H1 (cell line): Measurements from ENCODE around the gene DHRS1. TPM values are rescaled to one million over a fixed set of nuclear protein-coding genes. Genes with fewer than 3 reads are reported as not detected.

ENCODE experiments used
- CTCF ChIA-PET: fragments of 300-600 bp; sonication (Branson Sonifier 250); formaldehyde crosslinking; loops from one replicate; lab custom pipeline; 2021; ENCODE audit not compliant: partially characterized antibody; lab: Charles Lee
- POLR2A ChIA-PET: fragments of 300-600 bp; sonication (Branson Sonifier 250); formaldehyde crosslinking; loops from one replicate; lab custom pipeline; 2021; ENCODE audit warnings: inconsistent platforms; ENCODE audit not compliant: partially characterized antibody; lab: Charles Lee
- DNase-seq, 2 experiments: peaks; one replicate each; pipeline versions ENCODE4 v3.0.0 to v3.0.0-alpha.2; 2010 to 2022; ENCODE audit warnings: low spot score in 2 of 2, low read depth in 1 of 2, mixed read lengths in 1 of 2
- FAIRE-seq: peaks from 2 replicates; lab custom pipeline; 2011; peaks lifted over from hg19 to GRCh38; lab: Jason Lieb, UNC
- H2AFZ ChIP-seq: 2 replicates; pipeline ENCODE4 v1.8.1; 2012; ENCODE audit warnings: low read length, inconsistent platforms
- H2AK5ac ChIP-seq: 2 replicates; pipeline ENCODE4 v1.6.1; 2013; ENCODE audit warnings: low read depth, low read length
- H2BK120ac ChIP-seq: replicated peaks from 2 replicates; pipeline ENCODE3; 2013; ENCODE audit warnings: low read depth, low read length, inconsistent platforms
- H2BK12ac ChIP-seq: 2 replicates; pipeline ENCODE4 v1.6.1; 2013; ENCODE audit warnings: low read depth, low read length
- H2BK15ac ChIP-seq: 2 replicates; pipeline ENCODE4 v1.6.1; 2013; ENCODE audit warnings: low read length
- H2BK20ac ChIP-seq: 2 replicates; pipeline ENCODE4 v1.6.1; 2013; ENCODE audit warnings: low read length
- H2BK5ac ChIP-seq: 2 replicates; pipeline ENCODE4 v1.6.1; 2013; ENCODE audit warnings: low read depth, low read length
- H3K14ac ChIP-seq: 2 replicates; pipeline ENCODE4 v1.6.1; 2013; ENCODE audit warnings: inconsistent platforms; ENCODE audit not compliant: insufficient read length
- H3K18ac ChIP-seq: 2 replicates; pipeline ENCODE4 v1.6.1; 2013; ENCODE audit warnings: low read length; ENCODE audit errors: extremely low read depth
- H3K23ac ChIP-seq: 2 replicates; pipeline ENCODE4 v1.6.1; 2013; ENCODE audit warnings: inconsistent platforms; ENCODE audit not compliant: insufficient read length
- H3K23me2 ChIP-seq: 2 replicates; pipeline ENCODE4 v1.6.1; 2013; ENCODE audit warnings: low read depth, low read length
- H3K27ac ChIP-seq: 2 replicates; pipeline ENCODE4 v1.6.1; 2011; ENCODE audit warnings: low read depth, low read length, inconsistent platforms
- H3K27me3 ChIP-seq, 4 experiments: replicated peaks in 1 of 4; 1 replicate in 1 of 4; 2 replicates in 3 of 4; pipeline versions ENCODE4 v1.6.1 to v1.8.1; 2011 to 2013; ENCODE audit warnings: low read length in 3 of 4, mild to moderate bottlenecking in 3 of 4, inconsistent platforms in 2 of 4, mixed read lengths in 2 of 4, moderate library complexity in 1 of 4; ENCODE audit not compliant: control insufficient read depth in 3 of 4, insufficient read depth in 3 of 4; ENCODE audit errors: extremely low read depth in 1 of 4
- H3K36me3 ChIP-seq, 4 experiments: 2 replicates each; pipeline versions ENCODE4 v1.6.1 to v1.8.1; 2011 to 2013; ENCODE audit warnings: mild to moderate bottlenecking in 4 of 4, low read length in 3 of 4, moderate library complexity in 2 of 4, control low read depth in 1 of 4, inconsistent platforms in 1 of 4; ENCODE audit not compliant: insufficient read depth in 4 of 4, control insufficient read depth in 2 of 4
- H3K4ac ChIP-seq: replicated peaks from 2 replicates; pipeline ENCODE3; 2013; ENCODE audit warnings: low read length, low read depth, mixed read lengths, inconsistent platforms; ENCODE audit not compliant: insufficient read length
- H3K4me1 ChIP-seq, 4 experiments: replicated peaks in 1 of 4; 1 replicate in 1 of 4; 2 replicates in 3 of 4; pipeline versions ENCODE4 v1.6.1 to v1.8.1; 2011 to 2013; ENCODE audit warnings: low read length in 3 of 4, inconsistent platforms in 2 of 4, mixed read lengths in 1 of 4; ENCODE audit not compliant: insufficient read depth in 4 of 4, control insufficient read depth in 3 of 4
- H3K4me2 ChIP-seq, 2 experiments: 2 replicates each; pipeline versions ENCODE4 v1.6.1 to v1.8.1; 2011 to 2013; ENCODE audit warnings: low read depth in 2 of 2, low read length in 2 of 2, control low read depth in 1 of 2, inconsistent platforms in 1 of 2, mild to moderate bottlenecking in 1 of 2; ENCODE audit not compliant: insufficient read depth in 1 of 2
- H3K4me3 ChIP-seq, 4 experiments: fragments of 200-600, 300-600 bp in 1 of 4; sonication (generic), shearing (Covaris generic), sonication (Bioruptor Twin) in 1 of 4; 2 replicates each; pipeline versions ENCODE4 v1.5.1 to v1.8.1; 2011 to 2016; ENCODE audit warnings: low read length in 4 of 4, low read depth in 3 of 4, control low read depth in 2 of 4, inconsistent platforms in 2 of 4, mild to moderate bottlenecking in 2 of 4, mixed read lengths in 1 of 4, moderate library complexity in 1 of 4; ENCODE audit not compliant: insufficient read depth in 2 of 4; ENCODE audit errors: extremely low read depth in 1 of 4
- H3K56ac ChIP-seq: replicated peaks from 2 replicates; pipeline ENCODE3; 2013; ENCODE audit warnings: low read depth, mild to moderate bottlenecking, mixed read lengths, low read length, inconsistent platforms; ENCODE audit not compliant: insufficient read length
- H3K79me1 ChIP-seq: 2 replicates; pipeline ENCODE4 v1.6.1; 2013; ENCODE audit warnings: low read depth, low read length, control low read depth
- H3K79me2 ChIP-seq, 2 experiments: 2 replicates each; pipeline versions ENCODE4 v1.6.1 to v1.8.1; 2012 to 2013; ENCODE audit warnings: low read length in 2 of 2, mild to moderate bottlenecking in 2 of 2, inconsistent platforms in 1 of 2; ENCODE audit not compliant: insufficient read depth in 2 of 2, control insufficient read depth in 1 of 2
- H3K9ac ChIP-seq, 4 experiments: replicated peaks in 1 of 4; 1 replicate in 1 of 4; 2 replicates in 3 of 4; pipeline versions ENCODE4 v1.6.1 to v1.8.1; 2011 to 2013; ENCODE audit warnings: low read depth in 3 of 4, low read length in 3 of 4, control low read depth in 2 of 4, mild to moderate bottlenecking in 2 of 4, moderate library complexity in 2 of 4, inconsistent platforms in 1 of 4; ENCODE audit errors: extremely low read depth in 1 of 4
- H3K9me3 ChIP-seq, 2 experiments: 2 replicates each; pipeline versions ENCODE4 v1.6.1 to v1.8.1; 2012 to 2013; ENCODE audit warnings: mild to moderate bottlenecking in 2 of 2, moderate library complexity in 2 of 2, control low read depth in 1 of 2, inconsistent platforms in 1 of 2, low read depth in 1 of 2, low read length in 1 of 2, mixed read lengths in 1 of 2; ENCODE audit not compliant: insufficient read depth in 2 of 2
- H4K20me1 ChIP-seq, 2 experiments: replicated peaks in 1 of 2; 2 replicates each; pipeline versions ENCODE3 to v1.8.1; 2011 to 2013; ENCODE audit warnings: inconsistent platforms in 2 of 2, low read length in 2 of 2, mild to moderate bottlenecking in 1 of 2; ENCODE audit not compliant: insufficient read depth in 2 of 2, control insufficient read depth in 1 of 2
- H4K5ac ChIP-seq: 2 replicates; pipeline ENCODE4 v1.6.1; 2013; ENCODE audit warnings: low read length, low read depth, mixed read lengths, inconsistent platforms; ENCODE audit not compliant: insufficient read length
- H4K8ac ChIP-seq: 2 replicates; pipeline ENCODE4 v1.8.0; 2013; ENCODE audit warnings: mild to moderate bottlenecking, moderate library complexity, low read length, inconsistent platforms; ENCODE audit not compliant: insufficient read depth; ENCODE audit errors: extremely low read depth
- H4K91ac ChIP-seq: replicated peaks from 2 replicates; pipeline ENCODE3; 2013; ENCODE audit warnings: low read length, mixed read lengths, inconsistent platforms; ENCODE audit not compliant: insufficient read length
- ASH2L ChIP-seq: fragments of 200-600, 300-600 bp; sonication (generic); IDR thresholded peaks from one replicate; pipeline ENCODE4 v1.7.1; 2017; ENCODE audit warnings: low read length
- CBX8 ChIP-seq: fragments of 300-800, 300-1000 bp; sonication (generic); IDR thresholded peaks from 2 replicates; pipeline ENCODE4 v1.7.1; 2016; ENCODE audit warnings: low read depth, low read length, borderline replicate concordance
- HDAC6 ChIP-seq: IDR thresholded peaks from one replicate; pipeline ENCODE4 v1.7.1; 2012; ENCODE audit warnings: low read depth, mild to moderate bottlenecking, inconsistent platforms, low read length, moderate library complexity
- JUND ChIP-seq: IDR thresholded peaks from 2 replicates; pipeline ENCODE4 v1.6.1; 2011; ENCODE audit warnings: mild to moderate bottlenecking, improper control_type of control experiment, low read length
- RNF2 ChIP-seq: fragments of 200-900, 300-1000 bp; sonication (generic); IDR thresholded peaks from 2 replicates; pipeline ENCODE4 v1.7.1; 2016; ENCODE audit warnings: borderline replicate concordance, low read depth, mild to moderate bottlenecking, antibody characterized with exemption, low read length; ENCODE audit not compliant: poor library complexity, severe bottlenecking; ENCODE audit errors: missing control alignments
- RXRA ChIP-seq: IDR thresholded peaks from 2 replicates; pipeline ENCODE4 v1.6.1; 2011; ENCODE audit warnings: low read depth, mild to moderate bottlenecking, low read length, moderate library complexity; ENCODE audit not compliant: insufficient read depth
- SP2 ChIP-seq: IDR thresholded peaks from 2 replicates; pipeline ENCODE4 v1.6.1; 2012; ENCODE audit warnings: mild to moderate bottlenecking, low read length, inconsistent platforms
- SP4 ChIP-seq: IDR thresholded peaks from 2 replicates; pipeline ENCODE4 v1.6.1; 2012; ENCODE audit warnings: low read length, inconsistent platforms
- USF2 ChIP-seq: IDR thresholded peaks from 2 replicates; pipeline ENCODE4 v1.6.1; 2011; ENCODE audit warnings: low read length, improper control_type of control experiment
- WGBS, 2 experiments: shearing (Covaris generic) in 1 of 2; methylation state at CpG; one replicate each; pipeline versions ENCODE4 v1.1.6 to v1.1.7; 2013 to 2015; ENCODE audit warnings: low lambda C conversion rate in 2 of 2, mixed read lengths in 2 of 2, inconsistent platforms in 1 of 2, low coverage in 1 of 2, missing lambda C conversion rate in 1 of 2; ENCODE audit not compliant: insufficient replicate concordance in 2 of 2, insufficient coverage in 1 of 2, insufficient read length in 1 of 2; ENCODE audit errors: extremely low coverage in 1 of 2, missing lambda C conversion rate in 1 of 2; 5-methylcytosine and 5-hydroxymethylcytosine counted together
- polyA plus RNA-seq, 7 experiments: library from polyadenylated mRNA; depleted of rRNA in 3 of 7; stranded (reverse) in 5 of 7; unstranded in 2 of 7; fragments of >200 nt in 5 of 7; fragments of 200-250 nt in 2 of 7; gene quantifications; 1 replicate in 5 of 7; 2 replicates in 1 of 7; 4 replicates in 1 of 7; pipeline versions ENCODE4 v1.2.1 to v1.2.3, GENCODE V29; 2011 to 2013; ENCODE audit warnings: missing spikeins in 2 of 7, mixed read lengths in 2 of 7
- total RNA-seq: library from RNA; stranded (reverse); fragmentation: NEBNext Ultra II Directional; extraction: Animal tissue kit (Norgen Biotek cat#: 25700); gene quantifications from 2 replicates; pipeline ENCODE4 v1.2.1, GENCODE V29; 2021

Gene DHRS1
- total and polyA plus RNA-seq, 2 of the 8 experiments (the other 6 are each of a cell fraction or from before 2014, with no cell fraction given): 8.8 to 31.7 TPM

GRCh38 chr14:24254630-24255392 is 44.8 kb downstream of the DHRS1 start:
- H3K27ac ChIP-seq: no peak overlapping the region
- H3K9me3 ChIP-seq: no peaks in the 10 kb centered on the region
- no peak overlapping the region for H3K18ac ChIP-seq
- no peaks in the 10 kb centered on the region for H3K36me3 ChIP-seq
- H3K79me1 ChIP-seq: no peaks in the 10 kb centered on the region
- H2BK15ac ChIP-seq: no peak overlapping the region
- H3K79me2 ChIP-seq: no peaks in the 10 kb centered on the region
- H2BK5ac ChIP-seq: no peak overlapping the region
- no peak overlapping the region for H3K23ac ChIP-seq
- H2BK12ac ChIP-seq: no peak overlapping the region
- no peak overlapping the region for H2BK120ac ChIP-seq
- 91% methylated on average over 19 of the region's 19 CpGs; no CpG with 5 or more reads in 1 of the 2 experiments for WGBS, 2 experiments
- H2AFZ ChIP-seq: no peak overlapping the region
- H3K56ac ChIP-seq: no peak overlapping the region
- H2AK5ac ChIP-seq: no peak overlapping the region
- no peak overlapping the region for H3K14ac ChIP-seq
- no peak for FAIRE-seq
- H3K4me2 ChIP-seq: no peak overlapping the region
- H3K4me1 ChIP-seq: no peaks in the 10 kb centered on the region; a peak in 1 of 7 replicates
- H2BK20ac ChIP-seq: no peak overlapping the region
- no peak overlapping the region for H3K9ac ChIP-seq
- H3K23me2 ChIP-seq: no peaks in the 10 kb centered on the region
- H3K4me3 ChIP-seq: no peak overlapping the region
- DNase-seq: no peak
- H4K91ac ChIP-seq: peak overlapping the region; percentile 10
- no peak overlapping the region for H4K8ac ChIP-seq
- no peak overlapping the region for H3K4ac ChIP-seq
- ChIA-PET POLR2A (interaction anchor here (0.6 kb wide), 1 partner anchor 12 kb away, joined by 3 read pairs; no protein-coding TSS in a partner anchor), CTCF (interaction anchor here (0.9 to 6.0 kb wide), 6 partner anchors 10 to 53 kb away, joined by 3 to 63 read pairs (median 26); partner anchors contain the start of genes CIDEB, DHRS1, NOP9 and RABGGTA)
- peaks cover 0 to 2% of the 10 kb centered on the region in 2 experiments for H4K20me1 ChIP-seq
- no peak overlapping the region for H4K5ac ChIP-seq
- H3K27me3 ChIP-seq: no peaks in the 10 kb centered on the region; a peak in 1 of 7 replicates
- TF ChIP-seq SP2: no peak
- no peak for TF ChIP-seq RXRA
- TF ChIP-seq HDAC6: no peak
- no peak for TF ChIP-seq RNF2
- no peak for TF ChIP-seq JUND
- no peak for TF ChIP-seq ASH2L
- no peak for TF ChIP-seq SP4
- no peak for TF ChIP-seq CBX8
- TF ChIP-seq USF2: no peak
